C4-2B (cell line): ENCODE measurements around the gene GTF2F1.

Source experiments
- CTCF ChIP-seq: fragments of 450-650 bp; conservative IDR thresholded peaks from 2 replicates; pipeline ENCODE4 v1.5.1; 2017; ENCODE audit warnings: mild to moderate bottlenecking
- ZFX ChIP-seq: fragments of 450-650 bp; IDR thresholded peaks from 2 replicates; pipeline ENCODE4 v1.6.1; 2017

GRCh38 chr19:6424939-6425731 lies 32.2 kb upstream of the GTF2F1 start:
- TF ChIP-seq CTCF (no peak), ZFX (peak; percentile 76; the same call in 1 of the 2 replicates)
